Caco-2 (cell line): ENCODE measurements around the gene SEZ6L2. TPM values are rescaled to one million over a fixed set of nuclear protein-coding genes. Genes with fewer than 3 reads are reported as not detected.

ENCODE experiments used
- BruUV-seq: library from RNA; stranded (reverse); fragments of 400-500 nt; replicated peaks from 2 replicates; lab custom pipeline; 2021; lab: Mats Ljungman, UMichigan
- CTCF ChIA-PET: fragments of 300-600 bp; sonication (Branson Sonifier 250); formaldehyde crosslinking; loops from one replicate; lab custom pipeline; 2022; ENCODE audit warnings: antibody characterized with exemption; lab: Charles Lee
- POLR2A ChIA-PET: fragments of 300-600 bp; sonication (Branson Sonifier 250); formaldehyde crosslinking; loops from one replicate; lab custom pipeline; 2022; ENCODE audit warnings: antibody characterized with exemption; lab: Charles Lee
- DNase-seq, 2 experiments: peaks; one replicate each; pipeline versions ENCODE4 v3.0.0 to v3.0.0-alpha.2; 2020 to 2022
- H3K27me3 ChIP-seq: replicated peaks from 2 replicates; pipeline ENCODE4 v1.6.0; 2011; ENCODE audit warnings: low read length; ENCODE audit not compliant: control insufficient read depth, insufficient read depth
- H3K36me3 ChIP-seq: 2 replicates; pipeline ENCODE4 v1.5.1; 2011; ENCODE audit warnings: low read length; ENCODE audit not compliant: control insufficient read depth, insufficient read depth
- H3K4me1 ChIP-seq: fragments of 250-450 bp; sonication (Bioruptor Pico); 2 replicates; pipeline ENCODE4 v1.5.1; 2020; ENCODE audit warnings: mild to moderate bottlenecking
- H3K4me3 ChIP-seq: 2 replicates; pipeline ENCODE4 v1.5.1; 2011; ENCODE audit warnings: low read depth, mild to moderate bottlenecking, control low read depth, low read length
- H3K9me3 ChIP-seq: fragments of 250-450 bp; sonication (Bioruptor Pico); 2 replicates; pipeline ENCODE4 v1.5.1; 2020; ENCODE audit warnings: mild to moderate bottlenecking, moderate library complexity
- H3K27ac Mint-ChIP-seq: one replicate; pipeline ENCODE4 v1.8.0; 2022; ENCODE audit warnings: mixed read lengths; ENCODE audit not compliant: unreplicated experiment
- H3K27me3 Mint-ChIP-seq: one replicate; pipeline ENCODE4 v1.8.0; 2022; ENCODE audit warnings: mixed read lengths; ENCODE audit not compliant: insufficient read depth, unreplicated experiment
- H3K36me3 Mint-ChIP-seq: one replicate; pipeline ENCODE4 v1.8.0; 2022; ENCODE audit warnings: mild to moderate bottlenecking, mixed read lengths; ENCODE audit not compliant: insufficient read depth, unreplicated experiment
- H3K4me1 Mint-ChIP-seq: one replicate; pipeline ENCODE4 v1.8.0; 2022; ENCODE audit warnings: low read depth, mixed read lengths; ENCODE audit not compliant: unreplicated experiment
- H3K4me3 Mint-ChIP-seq: one replicate; pipeline ENCODE4 v1.8.0; 2022; ENCODE audit warnings: mild to moderate bottlenecking, moderate library complexity, mixed read lengths; ENCODE audit not compliant: unreplicated experiment
- H3K9me3 Mint-ChIP-seq: one replicate; pipeline ENCODE4 v1.8.0; 2022; ENCODE audit warnings: mixed read lengths; ENCODE audit not compliant: unreplicated experiment
- CTCF ChIP-seq, 2 experiments: fragments of 200-600 bp in 1 of 2; IDR thresholded peaks; 1 replicate in 1 of 2; 2 replicates in 1 of 2; pipeline versions ENCODE4 v1.5.1 to v1.8.0; 2011 to 2022; ENCODE audit warnings: antibody characterized with exemption in 1 of 2, control low read depth in 1 of 2, inconsistent platforms in 1 of 2, low read depth in 1 of 2, low read length in 1 of 2, mild to moderate bottlenecking in 1 of 2, moderate library complexity in 1 of 2; ENCODE audit not compliant: insufficient read depth in 1 of 2, severe bottlenecking in 1 of 2, unreplicated experiment in 1 of 2
- intact Hi-C: fragments of 100-400 bp; cut with micrococcal nuclease; formaldehyde crosslinking; loops from one replicate; pipeline ENCODE4 v1.10.0; 2022; ENCODE audit not compliant: unreplicated experiment
- total RNA-seq: library from RNA; stranded (reverse); gene quantifications from 2 replicates; pipeline ENCODE4 v1.2.3, GENCODE V29; 2022

The SEZ6L2 gene
- total RNA-seq, 1 experiment from 2014 or later = 24.1 TPM

GRCh38 chr16:29896841-29897240, 2.5 kb downstream of the SEZ6L2 start:
- CTCF ChIA-PET = no interaction called here
- no peaks in the 10 kb centered on the region; the same call in none of the 2 replicates for H3K36me3 ChIP-seq
- no peaks in the 10 kb centered on the region for H3K27me3 ChIP-seq
- peaks cover 4% of the 10 kb centered on the region for H3K36me3 Mint-ChIP-seq
- H3K9me3 ChIP-seq = no peaks in the 10 kb centered on the region
- peaks cover 26% of the 10 kb centered on the region for H3K4me1 Mint-ChIP-seq
- no peak overlapping the region for H3K27ac Mint-ChIP-seq
- peaks cover 27% of the 10 kb centered on the region for H3K4me1 ChIP-seq
- POLR2A ChIA-PET = no interaction called here
- intact Hi-C loops = loop anchor here (10.0 kb wide), 1 partner anchor 128 kb away; the partner anchor contains the start of gene C16orf92
- no peak for TF ChIP-seq CTCF (IDR thresholded peaks at IDR 0.05; ENCODE audit: insufficient read depth in 1 of 2, low read depth in 1 of 2, low read length in 1 of 2, severe bottlenecking in 1 of 2, unreplicated experiment in 1 of 2)
- H3K9me3 Mint-ChIP-seq = no peaks in the 10 kb centered on the region
- no peak overlapping the region for H3K4me3 ChIP-seq
- DNase-seq = no peak
- no TSS peak for BruUV-seq
- no peaks in the 10 kb centered on the region for H3K27me3 Mint-ChIP-seq
- H3K4me3 Mint-ChIP-seq = no peak overlapping the region

- Mint-ChIP-seq H3K9me3 (no peaks in the 10 kb centered on the region), H3K27me3 (no peaks in the 10 kb centered on the region), H3K27ac (no peak overlapping the region), H3K4me3 (no peak overlapping the region), H3K4me1 (peaks cover 21% of the 10 kb centered on the region), H3K36me3 (peaks cover 7% of the 10 kb centered on the region)
- CTCF ChIA-PET = no interaction called here
- no peaks in the 10 kb centered on the region for H3K27me3 ChIP-seq
- H3K36me3 ChIP-seq = no peaks in the 10 kb centered on the region; the same call in none of the 2 replicates
- no peak for DNase-seq
- H3K4me3 ChIP-seq = no peak overlapping the region
- peaks cover 25% of the 10 kb centered on the region for H3K4me1 ChIP-seq
- intact Hi-C loops = loop anchor here (10.0 kb wide), 1 partner anchor 130 kb away; the partner anchor contains the start of gene C16orf92
- no TSS peak for BruUV-seq
- H3K9me3 ChIP-seq = no peaks in the 10 kb centered on the region
- POLR2A ChIA-PET = no interaction called here
- no peak for TF ChIP-seq CTCF (IDR thresholded peaks at IDR 0.05; ENCODE audit: insufficient read depth in 1 of 2, low read depth in 1 of 2, low read length in 1 of 2, severe bottlenecking in 1 of 2, unreplicated experiment in 1 of 2)
Measured at GRCh38 chr16:29894352-29894751, 5.0 kb downstream of the SEZ6L2 start.

DNA sequence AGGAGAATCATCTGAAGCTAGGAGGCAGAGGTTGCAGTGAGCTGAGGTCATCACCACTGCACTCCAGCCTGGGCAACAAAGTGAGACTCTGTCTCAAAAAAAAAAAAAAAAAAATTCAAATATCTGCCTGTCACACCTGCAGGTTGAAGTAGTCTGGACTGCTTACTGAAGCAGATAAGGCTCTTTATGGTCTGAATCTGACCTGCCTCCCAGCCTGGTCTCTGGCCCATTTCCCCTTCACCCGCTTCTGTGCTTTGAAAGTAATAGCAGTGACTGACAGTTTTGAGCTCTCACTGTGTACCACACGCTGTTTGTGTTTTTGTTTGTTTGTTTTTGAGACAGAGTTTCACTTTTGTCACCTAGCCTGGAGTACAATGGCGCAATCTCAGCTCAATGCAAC, 5.8 kb downstream of the SEZ6L2 start:
- DNase-seq = no peak
- TF ChIP-seq CTCF (IDR thresholded peaks at IDR 0.05; ENCODE audit: insufficient read depth in 1 of 2, low read depth in 1 of 2, low read length in 1 of 2, severe bottlenecking in 1 of 2, unreplicated experiment in 1 of 2) = no peak
- H3K9me3 Mint-ChIP-seq = no peaks in the 10 kb centered on the region
- BruUV-seq = no TSS peak
- no peaks in the 10 kb centered on the region; the same call in none of the 2 replicates for H3K36me3 ChIP-seq
- no peak overlapping the region for H3K27ac Mint-ChIP-seq
- no peaks in the 10 kb centered on the region for H3K27me3 ChIP-seq
- no peaks in the 10 kb centered on the region for H3K27me3 Mint-ChIP-seq
- no peak overlapping the region for H3K4me3 Mint-ChIP-seq
- CTCF ChIA-PET = interaction anchor here (0.6 kb wide), 1 partner anchor 78 kb away, joined by 3 read pairs; no protein-coding TSS in a partner anchor
- POLR2A ChIA-PET = no interaction called here
- intact Hi-C loops = loop anchor here (10.0 kb wide), 1 partner anchor 131 kb away; the partner anchor contains the start of gene C16orf92
- H3K4me3 ChIP-seq = no peak overlapping the region
- peaks cover 7% of the 10 kb centered on the region for H3K36me3 Mint-ChIP-seq
- H3K9me3 ChIP-seq = no peaks in the 10 kb centered on the region
- peaks cover 14% of the 10 kb centered on the region for H3K4me1 Mint-ChIP-seq
- peaks cover 23% of the 10 kb centered on the region for H3K4me1 ChIP-seq
